ENCODE data around the gene RPL10A.

DNA sequence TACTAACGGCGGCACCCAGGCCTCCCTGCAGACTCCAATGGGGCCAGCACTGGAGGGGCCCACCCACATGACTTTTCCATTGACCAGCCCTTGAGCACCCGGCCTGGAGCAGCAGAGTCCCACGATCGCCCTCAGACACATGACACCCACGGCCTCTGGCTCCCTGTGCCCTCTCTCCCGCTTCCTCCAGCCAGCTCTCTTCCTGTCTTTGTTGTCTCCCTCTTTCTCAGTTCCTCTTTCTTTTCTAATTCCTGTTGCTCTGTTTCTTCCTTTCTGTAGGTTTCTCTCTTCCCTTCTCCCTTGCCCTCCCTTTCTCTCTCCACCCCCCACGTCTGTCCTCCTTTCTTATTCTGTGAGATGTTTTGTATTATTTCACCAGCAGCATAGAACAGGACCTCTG lies 42.1 kb upstream of the RPL10A start:
- TF ChIP-seq CTCF (IDR thresholded peaks at IDR 0.05; ENCODE audit: control extremely low read depth in 1 of 3, insufficient read depth in 1 of 3, low read depth in 1 of 3, low read length in 3 of 3): no peak
- no peak for TF ChIP-seq HDAC6 (IDR thresholded peaks at IDR 0.05; ENCODE audit: low read depth, low read length)
- no peak for TF ChIP-seq EP300 (IDR thresholded peaks at IDR 0.05; ENCODE audit: borderline replicate concordance in 1 of 2, low read depth in 2 of 2, low read length in 2 of 2)
- TF ChIP-seq EZH2 (IDR thresholded peaks at IDR 0.05; ENCODE audit: low read depth, low read length, severe bottlenecking): no peak
- TF ChIP-seq MAX (IDR thresholded peaks at IDR 0.05): no peak
- no peak for TF ChIP-seq KDM1A (IDR thresholded peaks at IDR 0.05; ENCODE audit: borderline replicate concordance, low read length)
- TF ChIP-seq TAF1 (IDR thresholded peaks at IDR 0.05; ENCODE audit: low read depth, low read length): no peak
- no peak for TF ChIP-seq ATF3 (IDR thresholded peaks at IDR 0.05; ENCODE audit: insufficient read depth, low read depth, low read length)
- TF ChIP-seq, protein P1, sequence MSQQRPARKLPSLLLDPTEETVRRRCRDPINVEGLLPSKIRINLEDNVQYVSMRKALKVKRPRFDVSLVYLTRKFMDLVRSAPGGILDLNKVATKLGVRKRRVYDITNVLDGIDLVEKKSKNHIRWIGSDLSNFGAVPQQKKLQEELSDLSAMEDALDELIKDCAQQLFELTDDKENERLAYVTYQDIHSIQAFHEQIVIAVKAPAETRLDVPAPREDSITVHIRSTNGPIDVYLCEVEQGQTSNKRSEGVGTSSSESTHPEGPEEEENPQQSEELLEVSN (IDR thresholded peaks at IDR 0.05): no peak
- no peak for TF ChIP-seq SIN3A (conservative IDR thresholded peaks at IDR 0.05 in 1 of 2, IDR thresholded peaks at IDR 0.05 in 1 of 2; ENCODE audit: low read depth in 1 of 2, low read length in 2 of 2)
- no peak for TF ChIP-seq POLR2A (IDR thresholded peaks at IDR 0.05; ENCODE audit: control extremely low read depth in 1 of 2, low read depth in 2 of 2, low read length in 2 of 2)
- TF ChIP-seq JUN (IDR thresholded peaks at IDR 0.05; ENCODE audit: low read depth, low read length): no peak
- no peak for TF ChIP-seq SP1 (IDR thresholded peaks at IDR 0.05; ENCODE audit: low read depth, low read length)

Data from H1 (cell line).